K562 (cell line): ENCODE data around the gene RERE. TPM values are rescaled to one million over a fixed set of nuclear protein-coding genes. Genes with fewer than 3 reads are reported as not detected.

Experiments
- ATAC-seq: fragments of 200-7000 bp; cut with Tn5 transposase; 3 replicates; pipeline ENCODE4 v1.9.1; 2020; ENCODE audit warnings: moderate library complexity
- BruUV-seq: library from RNA; stranded (reverse); fragments of 400-500 nt; replicated peaks from 2 replicates; lab custom pipeline; 2021; lab: Mats Ljungman, UMichigan
- CTCF ChIA-PET: fragments of 300-600 bp; formaldehyde crosslinking; extraction: SDS; loops from one replicate; lab custom pipeline; 2021; ENCODE audit warnings: low intra/inter-chr PET ratio; lab: Yijun Ruan, JAX
- POLR2A ChIA-PET: fragments of 300-600, 350-650 bp; sonication (Branson Sonifier 250); formaldehyde crosslinking; extraction: SDS; loops from one replicate; lab custom pipeline; 2021; ENCODE audit warnings: antibody characterized with exemption, inconsistent platforms; lab: Yijun Ruan, JAX
- DNase-seq, 4 experiments: peaks; one replicate each; pipeline versions ENCODE4 v3.0.0 to v3.0.0-alpha.2; 2011 to 2018; ENCODE audit warnings: low spot score in 3 of 4, mixed read lengths in 3 of 4; ENCODE audit errors: extremely low read depth in 1 of 4
- FAIRE-seq: peaks from 2 replicates; lab custom pipeline; 2011; peaks lifted over from hg19 to GRCh38; lab: Jason Lieb, UNC
- H2AFZ ChIP-seq: 2 replicates; pipeline ENCODE4 v1.6.0; 2011; ENCODE audit warnings: low read depth, low read length, control low read depth, inconsistent platforms
- H3K27ac ChIP-seq: fragments of 200-600 bp; 3 replicates; pipeline ENCODE4 v1.8.0; 2011; ENCODE audit warnings: low read depth, mild to moderate bottlenecking, control low read depth, inconsistent platforms, low read length, moderate library complexity, mixed read lengths; ENCODE audit errors: extremely low read depth
- H3K27me3 ChIP-seq, 2 experiments: fragments of 300-600 bp in 1 of 2; 2 replicates in 1 of 2; 3 replicates in 1 of 2; pipeline versions ENCODE4 v1.6.0 to v1.8.0; 2011; ENCODE audit warnings: inconsistent platforms in 2 of 2, low read length in 2 of 2, mild to moderate bottlenecking in 1 of 2, mixed read lengths in 1 of 2, moderate library complexity in 1 of 2; ENCODE audit not compliant: control insufficient read depth in 2 of 2, insufficient read depth in 2 of 2
- H3K36me3 ChIP-seq: fragments of 300-600 bp; 3 replicates; pipeline ENCODE4 v1.8.0; 2011; ENCODE audit warnings: mild to moderate bottlenecking, low read length, inconsistent platforms; ENCODE audit not compliant: control insufficient read depth, insufficient read depth
- H3K4me1 ChIP-seq, 2 experiments: fragments of 200-600 bp in 1 of 2; replicated peaks in 1 of 2; 2 replicates in 1 of 2; 3 replicates in 1 of 2; pipeline versions ENCODE4 v1.5.1 to v1.8.0; 2011; ENCODE audit warnings: inconsistent platforms in 2 of 2, low read length in 2 of 2, mild to moderate bottlenecking in 1 of 2, mixed read lengths in 1 of 2, moderate library complexity in 1 of 2; ENCODE audit not compliant: control insufficient read depth in 2 of 2, insufficient read depth in 2 of 2
- H3K4me2 ChIP-seq: 2 replicates; pipeline ENCODE4 v1.6.1; 2011; ENCODE audit warnings: low read length, control low read depth, inconsistent platforms, mixed read lengths; ENCODE audit not compliant: insufficient read depth
- H3K4me3 ChIP-seq: fragments of 200-600 bp; sonication (generic), shearing (Covaris generic); 2 replicates; pipeline ENCODE4 v1.5.1; 2016; ENCODE audit warnings: control low read depth, inconsistent platforms
- H3K79me2 ChIP-seq: fragments of 200-600 bp; 3 replicates; pipeline ENCODE4 v1.8.0; 2011; ENCODE audit warnings: low read length, inconsistent platforms; ENCODE audit not compliant: control insufficient read depth, insufficient read depth
- H3K9ac ChIP-seq, 2 experiments: 2 replicates each; pipeline versions ENCODE4 v1.6.0 to v1.6.1; 2011; ENCODE audit warnings: low read depth in 2 of 2, low read length in 2 of 2, control low read depth in 1 of 2, inconsistent platforms in 1 of 2, mild to moderate bottlenecking in 1 of 2, mixed read lengths in 1 of 2; ENCODE audit not compliant: insufficient read depth in 1 of 2
- H3K9me1 ChIP-seq: one replicate; pipeline ENCODE4 v1.6.0; 2011; ENCODE audit warnings: inconsistent platforms, mild to moderate bottlenecking, low read length, moderate library complexity; ENCODE audit not compliant: control insufficient read depth, insufficient read depth
- H3K9me3 ChIP-seq: replicated peaks from 2 replicates; pipeline ENCODE4 v1.5.1; 2011; ENCODE audit warnings: low read depth, low read length, inconsistent platforms; ENCODE audit not compliant: control insufficient read depth, insufficient read depth
- H4K20me1 ChIP-seq: replicated peaks from 2 replicates; pipeline ENCODE4 v1.6.1; 2011; ENCODE audit warnings: low read length, inconsistent platforms, mixed read lengths; ENCODE audit not compliant: control insufficient read depth, insufficient read depth
- HBP1 ChIP-seq: fragments of 450-650 bp; formaldehyde crosslinking; IDR thresholded peaks from 2 replicates; pipeline ENCODE4 v1.4.0; 2022; ENCODE audit warnings: missing genetic modification characterization
- HLTF ChIP-seq: fragments of 450-650 bp; IDR thresholded peaks from 2 replicates; pipeline ENCODE4 v1.6.1; 2016
- RBM14 ChIP-seq: fragments of 200-400 bp; formaldehyde crosslinking; IDR thresholded peaks from 2 replicates; pipeline ENCODE4 v1.6.1; 2018; ENCODE audit warnings: low read depth, mild to moderate bottlenecking, low read length, moderate library complexity, borderline replicate concordance; ENCODE audit not compliant: insufficient read depth
- SRSF9 ChIP-seq: fragments of 200-400 bp; formaldehyde crosslinking; IDR thresholded peaks from 2 replicates; pipeline ENCODE4 v1.6.1; 2017; ENCODE audit warnings: low read depth, low read length, borderline replicate concordance
- WGBS: fragments of 100-300 bp; shearing (Covaris generic); methylation state at CpG from one replicate; pipeline ENCODE4 v1.1.6; 2016; ENCODE audit warnings: low coverage, mixed read lengths; ENCODE audit not compliant: insufficient coverage; ENCODE audit errors: missing lambda C conversion rate; 5-methylcytosine and 5-hydroxymethylcytosine counted together
- in situ Hi-C: fragments of 300-500 bp; cut with MboI; formaldehyde crosslinking; loops from 4 replicates; pipeline ENCODE4 v1.15.0; 2018; ENCODE audit warnings: inconsistent platforms, mixed read lengths
- intact Hi-C: fragments of 100-400 bp; cut with micrococcal nuclease; formaldehyde crosslinking; loops from 2 replicates; pipeline ENCODE4 v1.14.2; 2022
- polyA plus RNA-seq, 8 experiments: library from polyadenylated mRNA; depleted of rRNA in 4 of 8; stranded (reverse) in 5 of 8; unstranded in 3 of 8; fragments of >200 nt; fragmentation: Nextera tagmentation in 2 of 8; fragmentation: Illumina TruSeq in 1 of 8; extraction: Ambion mirVana in 2 of 8; extraction: Trizol in 1 of 8; gene quantifications; 2 replicates each; pipeline versions ENCODE4 v1.2.1 to v1.2.3, GENCODE V29; 2011 to 2014; ENCODE audit warnings: inconsistent platforms in 1 of 8, missing spikeins in 1 of 8
- total RNA-seq, 7 experiments: library from RNA; depleted of rRNA in 6 of 7; stranded (reverse); fragments of >200 nt in 6 of 7; fragmentation: Illumina TruSeq in 2 of 7; extraction: Trizol in 2 of 7; gene quantifications; 2 replicates each; pipeline versions ENCODE4 v1.2.1 to v1.2.3, GENCODE V29; 2011 to 2021; ENCODE audit warnings: low replicate concordance in 1 of 7
- TF ChIP-seq, protein P1 (sequence below): fragments of 200-600 bp; sonication (generic); IDR thresholded peaks from one replicate; pipeline ENCODE4 v1.6.1; 2012; ENCODE audit warnings: mild to moderate bottlenecking, low read depth, low read length, inconsistent platforms

RERE gene
- total and polyA plus RNA-seq, 9 of the 15 experiments (the other 6 are each of a cell fraction or from before 2014, with no cell fraction given): 3.0 to 51.5 (median 13.4) TPM

DNA sequence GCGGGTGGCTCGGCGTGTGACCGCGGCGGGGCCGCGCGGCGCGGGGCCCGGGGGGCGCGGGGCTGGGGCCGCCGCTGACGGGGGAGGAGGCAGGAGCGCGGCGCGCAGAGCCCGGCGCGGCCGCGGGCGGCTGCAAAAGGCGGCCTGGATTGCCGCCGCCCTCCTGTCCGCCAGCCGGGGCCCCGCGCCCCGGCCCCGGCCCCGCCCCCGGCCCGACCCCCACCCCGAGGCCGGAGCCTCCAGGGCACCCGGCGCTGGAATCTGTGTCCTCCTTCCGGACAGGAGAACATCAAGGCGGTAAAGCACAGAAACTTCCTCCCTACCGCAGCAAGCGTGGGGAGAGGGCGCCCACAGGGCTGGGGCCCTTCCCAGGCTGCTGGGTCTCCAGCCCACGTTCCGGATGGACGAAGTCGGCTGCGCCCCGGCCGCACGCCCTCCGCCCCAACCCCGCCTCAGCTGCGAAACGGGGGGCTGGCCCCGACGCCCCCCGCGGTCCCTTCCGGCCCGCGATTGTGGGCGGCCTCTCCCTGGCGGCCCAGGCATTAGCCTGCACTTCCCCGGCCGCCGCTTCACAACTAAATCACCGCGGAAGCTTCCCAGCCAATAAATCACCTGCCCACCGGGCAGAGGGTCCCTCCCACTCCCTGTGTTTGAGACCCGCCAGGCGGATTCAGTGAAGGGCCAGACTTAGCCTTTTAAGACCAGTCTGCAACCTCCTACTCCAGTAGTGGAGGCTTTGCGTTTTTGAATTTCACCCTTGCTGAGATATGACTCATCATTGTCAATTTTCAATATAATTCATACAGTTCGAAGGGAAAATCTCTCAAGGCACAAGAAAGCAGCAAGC lies 393.5 kb downstream of the RERE start:
- no peaks in the 10 kb centered on the region for H3K27me3 ChIP-seq
- ChIA-PET POLR2A (interaction anchor here (1.2 to 2.9 kb wide), 2 partner anchors 11 to 15 kb away, joined by 3 to 13 read pairs; no protein-coding TSS in a partner anchor), CTCF (interaction anchor here (0.6 kb wide), 1 partner anchor 49 kb away, joined by 3 read pairs; no protein-coding TSS in a partner anchor)
- FAIRE-seq: peak; percentile 65
- H3K79me2 ChIP-seq: peaks cover 21% of the 10 kb centered on the region
- H3K4me1 ChIP-seq: peaks cover 17 to 24% of the 10 kb centered on the region in 2 experiments
- peaks cover 28% of the 10 kb centered on the region for H3K36me3 ChIP-seq
- peak overlapping the region; percentile 71; the same call in 2 of the 3 replicates for H3K27ac ChIP-seq
- peak overlapping the region; percentile 74 for H2AFZ ChIP-seq
- H3K9ac ChIP-seq: peak overlapping the region; percentile 69 to 96; a peak in 3 of 4 replicates
- no peaks in the 10 kb centered on the region for H3K9me1 ChIP-seq
- 2% methylated on average over 28 of the region's 79 CpGs for WGBS
- BruUV-seq: no TSS peak
- in situ Hi-C loops: no loop called here
- no peaks in the 10 kb centered on the region for H3K9me3 ChIP-seq
- H4K20me1 ChIP-seq: 0 out of 2 replicates have a peak, but pooled peaks cover 10% of the 10 kb centered on the region
- peak overlapping the region; percentile 72 for H3K4me2 ChIP-seq
- peak overlapping the region; percentile 66 for H3K4me3 ChIP-seq
- DNase-seq: peak; percentile 66 to 90 (median 84)
- intact Hi-C loops: loop anchor here (10.0 kb wide), 1 partner anchor 281 kb away; no protein-coding TSS in a partner anchor
- ATAC-seq: peak; percentile 77
- no peak for TF ChIP-seq HLTF
- no peak for TF ChIP-seq SRSF9
- no peak for TF ChIP-seq RBM14
- TF ChIP-seq, protein P1, sequence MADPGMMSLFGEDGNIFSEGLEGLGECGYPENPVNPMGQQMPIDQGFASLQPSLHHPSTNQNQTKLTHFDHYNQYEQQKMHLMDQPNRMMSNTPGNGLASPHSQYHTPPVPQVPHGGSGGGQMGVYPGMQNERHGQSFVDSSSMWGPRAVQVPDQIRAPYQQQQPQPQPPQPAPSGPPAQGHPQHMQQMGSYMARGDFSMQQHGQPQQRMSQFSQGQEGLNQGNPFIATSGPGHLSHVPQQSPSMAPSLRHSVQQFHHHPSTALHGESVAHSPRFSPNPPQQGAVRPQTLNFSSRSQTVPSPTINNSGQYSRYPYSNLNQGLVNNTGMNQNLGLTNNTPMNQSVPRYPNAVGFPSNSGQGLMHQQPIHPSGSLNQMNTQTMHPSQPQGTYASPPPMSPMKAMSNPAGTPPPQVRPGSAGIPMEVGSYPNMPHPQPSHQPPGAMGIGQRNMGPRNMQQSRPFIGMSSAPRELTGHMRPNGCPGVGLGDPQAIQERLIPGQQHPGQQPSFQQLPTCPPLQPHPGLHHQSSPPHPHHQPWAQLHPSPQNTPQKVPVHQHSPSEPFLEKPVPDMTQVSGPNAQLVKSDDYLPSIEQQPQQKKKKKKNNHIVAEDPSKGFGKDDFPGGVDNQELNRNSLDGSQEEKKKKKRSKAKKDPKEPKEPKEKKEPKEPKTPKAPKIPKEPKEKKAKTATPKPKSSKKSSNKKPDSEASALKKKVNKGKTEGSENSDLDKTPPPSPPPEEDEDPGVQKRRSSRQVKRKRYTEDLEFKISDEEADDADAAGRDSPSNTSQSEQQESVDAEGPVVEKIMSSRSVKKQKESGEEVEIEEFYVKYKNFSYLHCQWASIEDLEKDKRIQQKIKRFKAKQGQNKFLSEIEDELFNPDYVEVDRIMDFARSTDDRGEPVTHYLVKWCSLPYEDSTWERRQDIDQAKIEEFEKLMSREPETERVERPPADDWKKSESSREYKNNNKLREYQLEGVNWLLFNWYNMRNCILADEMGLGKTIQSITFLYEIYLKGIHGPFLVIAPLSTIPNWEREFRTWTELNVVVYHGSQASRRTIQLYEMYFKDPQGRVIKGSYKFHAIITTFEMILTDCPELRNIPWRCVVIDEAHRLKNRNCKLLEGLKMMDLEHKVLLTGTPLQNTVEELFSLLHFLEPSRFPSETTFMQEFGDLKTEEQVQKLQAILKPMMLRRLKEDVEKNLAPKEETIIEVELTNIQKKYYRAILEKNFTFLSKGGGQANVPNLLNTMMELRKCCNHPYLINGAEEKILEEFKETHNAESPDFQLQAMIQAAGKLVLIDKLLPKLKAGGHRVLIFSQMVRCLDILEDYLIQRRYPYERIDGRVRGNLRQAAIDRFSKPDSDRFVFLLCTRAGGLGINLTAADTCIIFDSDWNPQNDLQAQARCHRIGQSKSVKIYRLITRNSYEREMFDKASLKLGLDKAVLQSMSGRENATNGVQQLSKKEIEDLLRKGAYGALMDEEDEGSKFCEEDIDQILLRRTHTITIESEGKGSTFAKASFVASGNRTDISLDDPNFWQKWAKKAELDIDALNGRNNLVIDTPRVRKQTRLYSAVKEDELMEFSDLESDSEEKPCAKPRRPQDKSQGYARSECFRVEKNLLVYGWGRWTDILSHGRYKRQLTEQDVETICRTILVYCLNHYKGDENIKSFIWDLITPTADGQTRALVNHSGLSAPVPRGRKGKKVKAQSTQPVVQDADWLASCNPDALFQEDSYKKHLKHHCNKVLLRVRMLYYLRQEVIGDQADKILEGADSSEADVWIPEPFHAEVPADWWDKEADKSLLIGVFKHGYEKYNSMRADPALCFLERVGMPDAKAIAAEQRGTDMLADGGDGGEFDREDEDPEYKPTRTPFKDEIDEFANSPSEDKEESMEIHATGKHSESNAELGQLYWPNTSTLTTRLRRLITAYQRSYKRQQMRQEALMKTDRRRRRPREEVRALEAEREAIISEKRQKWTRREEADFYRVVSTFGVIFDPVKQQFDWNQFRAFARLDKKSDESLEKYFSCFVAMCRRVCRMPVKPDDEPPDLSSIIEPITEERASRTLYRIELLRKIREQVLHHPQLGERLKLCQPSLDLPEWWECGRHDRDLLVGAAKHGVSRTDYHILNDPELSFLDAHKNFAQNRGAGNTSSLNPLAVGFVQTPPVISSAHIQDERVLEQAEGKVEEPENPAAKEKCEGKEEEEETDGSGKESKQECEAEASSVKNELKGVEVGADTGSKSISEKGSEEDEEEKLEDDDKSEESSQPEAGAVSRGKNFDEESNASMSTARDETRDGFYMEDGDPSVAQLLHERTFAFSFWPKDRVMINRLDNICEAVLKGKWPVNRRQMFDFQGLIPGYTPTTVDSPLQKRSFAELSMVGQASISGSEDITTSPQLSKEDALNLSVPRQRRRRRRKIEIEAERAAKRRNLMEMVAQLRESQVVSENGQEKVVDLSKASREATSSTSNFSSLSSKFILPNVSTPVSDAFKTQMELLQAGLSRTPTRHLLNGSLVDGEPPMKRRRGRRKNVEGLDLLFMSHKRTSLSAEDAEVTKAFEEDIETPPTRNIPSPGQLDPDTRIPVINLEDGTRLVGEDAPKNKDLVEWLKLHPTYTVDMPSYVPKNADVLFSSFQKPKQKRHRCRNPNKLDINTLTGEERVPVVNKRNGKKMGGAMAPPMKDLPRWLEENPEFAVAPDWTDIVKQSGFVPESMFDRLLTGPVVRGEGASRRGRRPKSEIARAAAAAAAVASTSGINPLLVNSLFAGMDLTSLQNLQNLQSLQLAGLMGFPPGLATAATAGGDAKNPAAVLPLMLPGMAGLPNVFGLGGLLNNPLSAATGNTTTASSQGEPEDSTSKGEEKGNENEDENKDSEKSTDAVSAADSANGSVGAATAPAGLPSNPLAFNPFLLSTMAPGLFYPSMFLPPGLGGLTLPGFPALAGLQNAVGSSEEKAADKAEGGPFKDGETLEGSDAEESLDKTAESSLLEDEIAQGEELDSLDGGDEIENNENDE: no peak
- TF ChIP-seq HBP1: no peak
